Activated CD8-positive, alpha-beta memory T cell treated with anti-CD3 and anti-CD28 coated beads, Interleukin-2, amount 10 ng/mL, durations not matched to agents 7 days and 5 days (primary cell): ENCODE measurements around the gene RUFY1. TPM values are rescaled to one million over a fixed set of nuclear protein-coding genes. Genes with fewer than 3 reads are reported as not detected.
"Not testable (repeated sequence)": the region's sequence is repeated elsewhere in the genome, so short reads cannot be mapped to it uniquely, and the experiment has no call there.

ENCODE experiments used
- ATAC-seq: fragments of 150-1000 bp; cut with Tn5 transposase; one replicate; pipeline ENCODE4 v1.10.0; 2021; ENCODE audit warnings: moderate library complexity
- CTCF ChIA-PET: fragments of 350-600 bp; sonication (Branson Sonifier 250); formaldehyde crosslinking; loops from one replicate; lab custom pipeline; 2021; ENCODE audit warnings: antibody characterized with exemption; lab: Charles Lee
- DNase-seq: peaks from one replicate; pipeline ENCODE4 v3.0.0-alpha.2; 2020
- H3K27ac Mint-ChIP-seq: one replicate; pipeline ENCODE4 v1.8.0; 2021; ENCODE audit warnings: mild to moderate bottlenecking, mixed read lengths
- H3K27me3 Mint-ChIP-seq: one replicate; pipeline ENCODE4 v1.8.0; 2021; ENCODE audit warnings: mixed read lengths
- H3K36me3 Mint-ChIP-seq: one replicate; pipeline ENCODE4 v1.8.0; 2021; ENCODE audit warnings: mild to moderate bottlenecking, mixed read lengths
- H3K4me1 Mint-ChIP-seq: one replicate; pipeline ENCODE4 v1.8.0; 2021; ENCODE audit warnings: mixed read lengths
- H3K4me3 Mint-ChIP-seq: one replicate; pipeline ENCODE4 v1.8.0; 2021; ENCODE audit warnings: mild to moderate bottlenecking, moderate library complexity, mixed read lengths
- H3K9me3 Mint-ChIP-seq: one replicate; pipeline ENCODE4 v1.8.0; 2022; ENCODE audit warnings: low read depth, mixed read lengths
- total RNA-seq, 2 experiments: library from RNA; stranded (reverse); gene quantifications; one replicate each; pipeline ENCODE4 v1.2.3, GENCODE V29; 2021

RUFY1 gene
- total RNA-seq, 2 experiments from 2014 or later, result 37.4 to 37.9 TPM

DNA sequence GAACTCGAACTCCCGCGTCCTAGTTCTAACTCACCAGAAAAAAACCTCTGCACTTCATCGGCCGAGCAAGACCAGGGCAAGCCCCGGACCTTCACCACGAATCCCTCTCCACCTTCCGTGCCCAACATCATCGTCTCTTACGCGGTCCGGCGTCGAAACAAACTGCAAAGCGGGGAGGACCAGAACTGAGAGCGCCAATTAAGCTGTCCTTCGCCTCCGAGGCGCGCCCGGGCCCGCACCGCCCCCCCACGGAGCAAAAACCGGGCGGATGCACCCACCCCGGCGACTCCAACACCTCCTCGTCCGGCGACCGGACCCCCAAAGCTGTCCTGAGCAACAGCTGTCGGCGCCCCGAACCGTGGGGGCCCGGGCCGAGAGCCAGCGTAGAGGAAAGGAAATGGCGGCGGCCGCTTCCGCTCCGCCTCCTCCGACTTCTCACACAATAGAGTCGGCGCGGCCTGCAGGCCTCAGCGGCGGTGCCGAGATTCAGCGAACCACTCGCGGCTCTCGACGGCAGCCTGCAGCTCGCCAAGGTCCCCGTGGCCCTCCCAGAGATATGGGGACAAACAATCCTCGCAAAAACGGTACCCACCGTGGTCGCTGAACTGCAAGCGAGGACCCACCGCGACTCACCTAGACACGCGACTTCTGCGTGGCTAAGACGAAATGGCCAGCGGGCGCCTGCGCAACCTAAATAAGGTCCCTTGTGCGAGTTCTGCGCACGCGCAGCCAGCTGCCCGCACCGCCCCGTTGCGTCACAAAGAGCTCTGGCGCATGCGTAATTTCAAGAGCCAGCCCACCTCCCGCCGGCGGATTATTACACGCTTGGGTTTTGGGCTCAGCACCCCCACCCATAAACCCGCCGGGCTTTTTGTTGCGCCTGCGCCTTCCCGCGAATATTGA lies 72.9 kb downstream of the RUFY1 start, which contains the start of gene HNRNPH1:
Gene HNRNPH1 (minus strand): TSS at position 669 of the 903 bp plus-strand sequence. CDS start 538 bp downstream, at position 131.
- peaks cover 39% of the 10 kb centered on the region for H3K4me1 Mint-ChIP-seq
- ATAC-seq (peak; percentile 73), DNase-seq (peak; percentile 99)
- H3K27ac Mint-ChIP-seq, result peak within 1 kb of the TSS; percentile 100
- peak within 1 kb of the TSS; percentile 96 for H3K4me3 Mint-ChIP-seq
- CTCF ChIA-PET, result interaction anchor here (0.9 to 4.1 kb wide), 15 partner anchors 7 to 87 kb away, joined by 3 to 35 read pairs (median 4); partner anchors contain the start of gene RUFY1
- H3K36me3 Mint-ChIP-seq, result peaks cover 44% of the 10 kb centered on the region
- no peaks in the 10 kb centered on the region for H3K9me3 Mint-ChIP-seq
- H3K27me3 Mint-ChIP-seq, result peaks cover 3% of the 10 kb centered on the region

- Mint-ChIP-seq H3K9me3 (no peaks in the 10 kb centered on the region), H3K4me1 (peaks cover 33% of the 10 kb centered on the region), H3K4me3 (peak overlapping the region; percentile 96), H3K27ac (peak overlapping the region; percentile 100), H3K36me3 (peaks cover 40% of the 10 kb centered on the region), H3K27me3 (peaks cover 3% of the 10 kb centered on the region)
- ATAC-seq (peak; percentile 31), DNase-seq (peak; percentile 81)
- CTCF ChIA-PET, result interaction anchor here (0.9 to 4.1 kb wide), 13 partner anchors 8 to 88 kb away, joined by 3 to 35 read pairs (median 5); partner anchors contain the start of gene RUFY1
Observed at GRCh38 chr5:179623906-179624741, 73.8 kb downstream of the RUFY1 start.

- H3K4me1 Mint-ChIP-seq, result peaks cover 29% of the 10 kb centered on the region
- H3K9me3 Mint-ChIP-seq, result no peaks in the 10 kb centered on the region
- H3K4me3 Mint-ChIP-seq, result peak overlapping the region; percentile 96
- no peak for ATAC-seq
- H3K27me3 Mint-ChIP-seq, result peaks cover 3% of the 10 kb centered on the region
- H3K27ac Mint-ChIP-seq, result peak overlapping the region; percentile 100
- H3K36me3 Mint-ChIP-seq, result peaks cover 36% of the 10 kb centered on the region
- CTCF ChIA-PET, result interaction anchor here (1.1 to 2.2 kb wide), 3 partner anchors 9 to 66 kb away, joined by 3 to 7 read pairs (median 6); no protein-coding TSS in a partner anchor
- DNase-seq, result no peak
Observed at GRCh38 chr5:179624841-179625271, 74.5 kb downstream of the RUFY1 start.

- H3K27ac Mint-ChIP-seq, H3K4me1 Mint-ChIP-seq, DNase-seq, H3K9me3 Mint-ChIP-seq, H3K36me3 Mint-ChIP-seq, H3K27me3 Mint-ChIP-seq: not testable (repeated sequence)
- peak overlapping the region; percentile 28 for H3K4me3 Mint-ChIP-seq
- CTCF ChIA-PET, result interaction anchor here (1.0 kb wide), 2 partner anchors 10 to 21 kb away, joined by 3 read pairs; no protein-coding TSS in a partner anchor
- ATAC-seq, result peak; percentile 74
Observed at GRCh38 chr5:179633501-179634369, 83.4 kb downstream of the RUFY1 start.

- H3K27ac Mint-ChIP-seq, H3K27me3 Mint-ChIP-seq, H3K9me3 Mint-ChIP-seq, H3K4me3 Mint-ChIP-seq, CTCF ChIA-PET, H3K36me3 Mint-ChIP-seq, H3K4me1 Mint-ChIP-seq, DNase-seq: not testable (repeated sequence)
- peak; percentile 99 for ATAC-seq
Observed at GRCh38 chr5:179634370-179635172, 84.2 kb downstream of the RUFY1 start.

DNA sequence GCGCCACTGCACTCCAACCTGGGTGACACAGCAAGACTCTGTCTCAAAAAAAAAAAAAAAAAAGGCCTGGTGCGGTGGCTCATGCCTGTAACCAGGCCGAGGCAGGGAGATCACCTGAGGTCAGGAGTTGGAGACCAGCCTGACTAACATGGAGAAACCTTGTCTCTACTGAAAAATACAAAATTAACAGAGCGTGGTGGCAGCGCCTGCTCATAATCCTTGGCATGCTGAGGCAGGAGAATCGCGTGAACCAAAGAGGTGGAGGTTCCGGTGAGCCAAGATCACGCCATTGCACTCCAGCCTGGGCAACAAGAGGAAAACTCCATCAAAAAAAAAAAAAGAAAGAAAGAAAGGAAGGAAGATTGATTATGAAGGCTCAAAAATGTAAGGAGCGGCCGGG lies 88.9 kb downstream of the RUFY1 start:
- not testable (repeated sequence) for ATAC-seq, H3K9me3 Mint-ChIP-seq
- CTCF ChIA-PET, result interaction anchor here (1.3 kb wide), 1 partner anchor 30 kb away, joined by 4 read pairs; no protein-coding TSS in a partner anchor

GRCh38 chr5:179641745-179642144 lies 91.4 kb downstream of the RUFY1 start:
- H3K4me3 Mint-ChIP-seq, H3K4me1 Mint-ChIP-seq, H3K36me3 Mint-ChIP-seq, ATAC-seq, DNase-seq, H3K27ac Mint-ChIP-seq, H3K9me3 Mint-ChIP-seq, CTCF ChIA-PET, H3K27me3 Mint-ChIP-seq: not testable (repeated sequence)

More for the DNA sequence above, 88.9 kb downstream of the RUFY1 start:
- not testable (repeated sequence) for H3K4me1 Mint-ChIP-seq, H3K4me3 Mint-ChIP-seq, H3K36me3 Mint-ChIP-seq, H3K27ac Mint-ChIP-seq, H3K27me3 Mint-ChIP-seq, DNase-seq

DNA sequence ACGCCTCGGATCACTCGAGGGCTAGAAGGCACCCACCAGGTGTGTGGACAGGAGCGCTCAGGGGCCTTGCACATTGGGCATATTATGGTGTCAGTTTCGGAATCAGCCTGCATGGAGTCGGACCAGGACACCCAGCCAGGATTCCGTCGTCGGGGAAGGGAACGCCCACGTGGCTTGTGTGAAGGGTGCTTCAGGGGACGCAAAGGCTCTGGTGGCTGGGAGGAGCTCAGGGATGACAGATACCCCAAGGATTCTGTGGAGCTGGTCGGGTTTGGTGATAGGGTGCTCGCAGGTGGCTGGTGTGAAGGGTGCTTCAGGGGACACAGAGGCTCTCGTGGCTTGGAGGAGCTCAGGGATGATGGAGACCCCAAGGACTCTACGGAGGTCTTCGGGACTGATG lies 92.3 kb downstream of the RUFY1 start:
- H3K36me3 Mint-ChIP-seq, CTCF ChIA-PET, DNase-seq, H3K9me3 Mint-ChIP-seq, H3K4me1 Mint-ChIP-seq, H3K27me3 Mint-ChIP-seq, H3K27ac Mint-ChIP-seq, H3K4me3 Mint-ChIP-seq, ATAC-seq: not testable (repeated sequence)

DNA sequence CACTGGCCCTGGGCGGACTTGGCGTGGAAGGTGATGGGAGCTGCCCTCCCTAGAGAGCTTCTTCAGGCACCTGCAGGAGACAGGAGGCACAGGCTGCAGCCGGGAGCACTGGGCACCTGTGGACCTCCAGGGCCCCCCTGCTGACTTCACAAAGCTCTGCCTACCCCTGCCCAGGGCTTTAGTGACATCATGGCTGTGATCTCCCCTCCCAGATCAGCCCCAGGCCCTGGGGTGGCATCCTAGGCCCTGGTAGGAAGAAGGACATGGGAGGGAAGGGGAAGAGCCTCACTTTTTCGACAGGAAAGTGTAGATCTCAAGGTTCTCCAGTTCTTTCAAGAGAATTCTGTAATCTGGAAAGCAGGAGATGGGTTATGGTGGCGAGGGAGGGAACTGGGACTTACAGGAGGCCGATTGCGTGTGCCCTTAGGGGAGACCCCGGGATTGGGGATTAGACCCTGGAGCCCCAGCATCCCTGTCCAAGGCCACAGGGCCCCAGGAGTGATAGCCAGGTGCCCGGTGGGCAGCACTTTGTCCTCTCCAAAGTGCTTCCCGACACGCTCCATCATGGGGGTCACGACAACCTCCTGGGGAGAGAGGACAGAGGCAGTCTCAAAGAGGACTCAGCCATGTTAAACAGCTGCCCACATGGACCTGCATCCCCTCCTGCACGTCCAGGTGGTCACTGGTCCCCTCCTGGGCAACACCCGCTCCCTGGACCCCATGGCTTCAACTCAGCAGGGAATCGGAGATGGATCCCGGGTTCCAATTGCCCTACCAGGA lies 93.0 kb downstream of the RUFY1 start:
- ATAC-seq, H3K4me1 Mint-ChIP-seq, H3K27me3 Mint-ChIP-seq, H3K36me3 Mint-ChIP-seq, H3K4me3 Mint-ChIP-seq, H3K27ac Mint-ChIP-seq, H3K9me3 Mint-ChIP-seq, DNase-seq, CTCF ChIA-PET: not testable (repeated sequence)

- CTCF ChIA-PET, DNase-seq, ATAC-seq, H3K27ac Mint-ChIP-seq, H3K9me3 Mint-ChIP-seq, H3K27me3 Mint-ChIP-seq, H3K4me3 Mint-ChIP-seq, H3K4me1 Mint-ChIP-seq, H3K36me3 Mint-ChIP-seq: not testable (repeated sequence)
Observed at GRCh38 chr5:179644766-179645165, 94.4 kb downstream of the RUFY1 start.

GRCh38 chr5:179648410-179648809 lies 98.1 kb downstream of the RUFY1 start:
- no peak for ATAC-seq

More at GRCh38 chr5:179648410-179648809, 98.1 kb downstream of the RUFY1 start:
- Mint-ChIP-seq H3K4me1 (no peaks in the 10 kb centered on the region), H3K27ac (no peak overlapping the region), H3K36me3 (no peaks in the 10 kb centered on the region), H3K4me3 (no peak overlapping the region), H3K9me3 (no peaks in the 10 kb centered on the region), H3K27me3 (no peaks in the 10 kb centered on the region)
- CTCF ChIA-PET, result no interaction called here
- no peak for DNase-seq
